Thyroid gland (tissue), 4 donors: ENCODE results near the gene DYNLT2B. TPM values are rescaled to one million over a fixed set of nuclear protein-coding genes. Genes with fewer than 3 reads are reported as not detected.
A peak's percentile ranks its signal among the peaks of the same experiment; 100 is the strongest.
"Not testable (repeated sequence)": the region's sequence is repeated elsewhere in the genome, so short reads cannot be mapped to it uniquely, and the experiment has no call there.

ENCODE experiments used
- DNase-seq, 2 donors: peaks; one replicate each; pipeline ENCODE4 v3.0.0-alpha.2; 2019
- H3K27ac ChIP-seq, 3 donors: fragments of 200-600 bp; sonication (generic); 1 replicate in 2 of 3; 2 replicates in 1 of 3; pipeline ENCODE4 v1.5.1; 2016 to 2019; ENCODE audit warnings: mild to moderate bottlenecking in 1 of 3, moderate library complexity in 1 of 3
- H3K27me3 ChIP-seq: fragments of 200-600 bp; sonication (generic); one replicate; pipeline ENCODE4 v1.5.1; 2019
- H3K36me3 ChIP-seq, 2 donors: fragments of 200-600 bp; sonication (generic); one replicate each; pipeline ENCODE4 v1.5.1; 2016 to 2019
- H3K4me1 ChIP-seq, 2 donors: fragments of 200-600 bp; sonication (generic); one replicate each; pipeline ENCODE4 v1.5.1; 2017 to 2019
- H3K4me3 ChIP-seq, 3 donors: fragments of 200-600 bp; sonication (generic); replicated peaks in 1 of 3; 1 replicate in 2 of 3; 2 replicates in 1 of 3; pipeline ENCODE4 v1.5.1; 2016; ENCODE audit warnings: mild to moderate bottlenecking in 1 of 3
- H3K9me3 ChIP-seq: fragments of 200-600 bp; sonication (generic); one replicate; pipeline ENCODE4 v1.5.1; 2017
- CTCF ChIP-seq, 6 experiments: fragments of 200-600 bp in 3 of 6; fragments of 450-650 bp in 3 of 6; sonication (generic) in 3 of 6; IDR thresholded peaks; one replicate each; pipeline ENCODE4 v1.5.1; 2016 to 2019; ENCODE audit warnings: antibody characterized with exemption in 6 of 6, mild to moderate bottlenecking in 2 of 6, inconsistent platforms in 1 of 6, moderate library complexity in 1 of 6
- POLR2A ChIP-seq, 2 donors: fragments of 450-650 bp; IDR thresholded peaks; one replicate each; pipeline ENCODE4 v1.6.1; 2017; ENCODE audit warnings: antibody characterized with exemption in 2 of 2, mild to moderate bottlenecking in 2 of 2, moderate library complexity in 1 of 2
- WGBS, 2 donors: methylation state at CpG; one replicate each; pipeline ENCODE4 v1.1.5; 2017; 5-methylcytosine and 5-hydroxymethylcytosine counted together
- intact Hi-C: fragments of 100-400 bp; cut with DNase I; formaldehyde crosslinking; loops from one replicate; pipeline ENCODE4 v1.15.1; 2023
- total RNA-seq, 4 donors: library from RNA; depleted of rRNA; stranded (reverse); fragments of >200 nt; gene quantifications; one replicate each; pipeline ENCODE4 v1.2.3, GENCODE V29; 2016

DYNLT2B gene
- total RNA-seq: 10 to 100 TPM in 3 of 4 donors, 1 to 10 TPM in 1; 4.6 to 16.8 (median 13.2) TPM

GRCh38 chr3:196317687-196318467 is at the start of gene DYNLT2B:
Gene DYNLT2B (minus strand): TSS chr3:196318240. CDS start chr3:196318152, 88 bp downstream.
- H3K4me3 ChIP-seq: peak within 1 kb of the TSS; percentile 75 to 93 (median 79)
- peak in 1 of 6 experiments; percentile 18 for TF ChIP-seq CTCF (IDR thresholded peaks at IDR 0.05)
- TF ChIP-seq POLR2A (IDR thresholded peaks at IDR 0.05): peak in 1 of 2 donors; percentile 81
- no peaks in the 10 kb centered on the region for H3K9me3 ChIP-seq
- H3K36me3 ChIP-seq: no peaks in the 10 kb centered on the region
- peak; percentile 88 to 89 for DNase-seq
- no peaks in the 10 kb centered on the region for H3K4me1 ChIP-seq
- peak within 1 kb of the TSS; percentile 89 to 90 (median 90) for H3K27ac ChIP-seq
- H3K27me3 ChIP-seq: no peaks in the 10 kb centered on the region
- 0 to 1% methylated on average over 14 to 19 of the region's 92 CpGs for WGBS, 2 donors
- intact Hi-C loops: loop anchor here (10.0 kb wide), 1 partner anchor 63 kb away; no protein-coding TSS in a partner anchor

DNA sequence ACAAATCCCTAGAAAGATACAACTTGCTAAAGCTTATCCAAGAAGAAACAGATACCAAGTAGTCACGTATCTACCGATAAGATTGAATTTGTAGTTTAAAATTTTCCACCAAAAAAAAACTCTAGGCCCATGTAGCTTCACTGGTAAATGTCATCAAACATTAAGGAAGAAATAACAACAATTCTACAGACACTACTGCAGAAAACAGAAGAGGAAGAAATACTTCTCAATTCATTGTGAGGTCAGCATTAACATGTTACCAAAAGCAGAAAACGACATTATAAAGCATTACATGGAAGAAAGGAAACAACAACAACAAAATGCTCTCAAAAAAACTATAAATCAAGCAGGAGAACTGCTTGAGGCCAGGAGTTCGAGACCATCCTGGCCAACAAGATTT is 47.7 kb upstream of the DYNLT2B start:
- Histone ChIP-seq H3K36me3 (peaks cover 27 to 45% of the 10 kb centered on the region in 2 donors), H3K4me3 (no peak overlapping the region), H3K27me3 (no peaks in the 10 kb centered on the region), H3K27ac (no peak overlapping the region), H3K4me1 (no peaks in the 10 kb centered on the region), H3K9me3 (no peaks in the 10 kb centered on the region)
- intact Hi-C loops: no loop called here
- 93 to 94% methylated on average over 4 of the region's 4 CpGs for WGBS, 2 donors
- DNase-seq: no peak
- TF ChIP-seq POLR2A (IDR thresholded peaks at IDR 0.05) (no peak), CTCF (IDR thresholded peaks at IDR 0.05) (no peak)

DNA sequence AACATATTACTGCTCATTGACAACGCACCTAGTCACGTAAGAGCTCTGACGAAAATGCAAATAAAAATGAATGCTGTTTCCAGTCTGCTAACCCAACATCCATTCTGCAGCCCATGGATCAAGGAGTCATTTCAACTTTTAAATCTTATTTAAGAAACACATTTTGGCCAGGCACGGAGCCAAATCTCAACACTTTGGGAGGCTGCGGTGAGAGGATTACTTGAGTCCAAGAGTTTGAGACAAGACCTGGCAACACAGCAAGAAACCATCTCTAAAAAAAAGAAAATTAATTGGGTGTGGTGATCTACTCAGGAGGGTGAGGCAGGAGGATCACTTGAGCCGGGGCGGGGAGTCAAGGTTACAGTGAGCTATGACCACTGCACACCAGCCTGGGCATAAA is 42.5 kb upstream of the DYNLT2B start:
- 94 to 96% methylated on average over 7 of the region's 7 CpGs for whole genome bisulfite sequencing, 2 donors
- Histone ChIP-seq H3K27me3 (no peaks in the 10 kb centered on the region), H3K27ac (no peak overlapping the region), H3K9me3 (no peaks in the 10 kb centered on the region), H3K4me1 (no peaks in the 10 kb centered on the region), H3K36me3 (peaks cover 43 to 52% of the 10 kb centered on the region in 2 donors), H3K4me3 (no peak overlapping the region)
- no peak for DNase-seq
- no peak for TF ChIP-seq CTCF (IDR thresholded peaks at IDR 0.05)
- no peak for TF ChIP-seq POLR2A (IDR thresholded peaks at IDR 0.05)
- intact Hi-C loops: no loop called here

- H3K4me3 ChIP-seq, H3K27me3 ChIP-seq, H3K27ac ChIP-seq, intact Hi-C loops, DNase-seq, H3K9me3 ChIP-seq, H3K4me1 ChIP-seq: not testable (repeated sequence)
- peaks cover 42 to 57% of the 10 kb centered on the region in 2 donors for H3K36me3 ChIP-seq
- WGBS, 2 donors: 94 to 100% methylated on average over 4 of the region's 4 CpGs
These were observed 40.5 kb upstream of the DYNLT2B start for GRCh38 chr3:196358540-196358939.

GRCh38 chr3:196357905-196358304 is 39.9 kb upstream of the DYNLT2B start:
- intact Hi-C loops: no loop called here
- TF ChIP-seq CTCF (IDR thresholded peaks at IDR 0.05) (no peak), POLR2A (IDR thresholded peaks at IDR 0.05) (no peak)
- H3K9me3 ChIP-seq: no peaks in the 10 kb centered on the region
- no peaks in the 10 kb centered on the region for H3K4me1 ChIP-seq
- H3K27ac ChIP-seq: no peak overlapping the region
- 89 to 93% methylated on average over 7 of the region's 7 CpGs for WGBS, 2 donors
- no peaks in the 10 kb centered on the region for H3K27me3 ChIP-seq
- H3K36me3 ChIP-seq: peaks cover 42 to 52% of the 10 kb centered on the region in 2 donors
- no peak overlapping the region for H3K4me3 ChIP-seq
- DNase-seq: no peak
